OCI-LY3 (cell line): ENCODE measurements around the gene TMEM37.

Source experiments
- H2AFZ ChIP-seq: fragments of 200-600, 300-600 bp; shearing (Covaris generic); 2 replicates; pipeline ENCODE4 v1.6.0; 2014; ENCODE audit warnings: antibody characterized with exemption, low read depth, low read length
- H3K27ac ChIP-seq: fragments of 200-600, 300-600 bp; sonication (generic); 2 replicates; pipeline ENCODE4 v1.5.1; 2014; ENCODE audit warnings: mild to moderate bottlenecking, low read length, moderate library complexity, mixed read lengths
- H3K27me3 ChIP-seq: fragments of 200-600, 300-600 bp; sonication (generic); 2 replicates; pipeline ENCODE4 v1.6.1; 2014; ENCODE audit warnings: low read depth, low read length, mixed read lengths
- H3K36me3 ChIP-seq: fragments of 200-600, 300-600 bp; sonication (generic); replicated peaks from 2 replicates; pipeline ENCODE3; 2014; ENCODE audit warnings: low read depth, low read length, mixed read lengths
- H3K4me1 ChIP-seq: fragments of 300-600, 200-600 bp; sonication (generic); 2 replicates; pipeline ENCODE4 v1.6.1; 2014; ENCODE audit warnings: low read length, mixed read lengths
- H3K4me2 ChIP-seq: fragments of 200-600, 300-600 bp; sonication (generic); 2 replicates; pipeline ENCODE4 v1.6.1; 2014; ENCODE audit warnings: low read length, mixed read lengths
- H3K4me3 ChIP-seq: fragments of 300-600, 200-600 bp; sonication (generic); 2 replicates; pipeline ENCODE4 v1.5.1; 2014; ENCODE audit warnings: antibody characterized with exemption, mild to moderate bottlenecking, low read length, moderate library complexity
- H3K79me2 ChIP-seq: fragments of 300-600, 200-600 bp; shearing (Covaris generic); 2 replicates; pipeline ENCODE4 v1.6.1; 2014; ENCODE audit warnings: mild to moderate bottlenecking, low read length, mixed read lengths
- H3K9ac ChIP-seq: fragments of 300-600, 200-600 bp; shearing (Covaris generic); 2 replicates; pipeline ENCODE4 v1.6.0; 2014; ENCODE audit warnings: mild to moderate bottlenecking, low read length, moderate library complexity
- H3K9me3 ChIP-seq: fragments of 200-600, 300-600 bp; shearing (Covaris generic); 2 replicates; pipeline ENCODE4 v1.6.1; 2014; ENCODE audit warnings: low read length, mixed read lengths; ENCODE audit not compliant: insufficient read depth
- H4K20me1 ChIP-seq: fragments of 200-600, 300-600 bp; sonication (generic); 2 replicates; pipeline ENCODE4 v1.6.1; 2016; ENCODE audit warnings: low read length, mixed read lengths; ENCODE audit not compliant: insufficient read depth
- CTCF ChIP-seq: fragments of 200-600, 300-600 bp; sonication (generic); IDR thresholded peaks from 2 replicates; pipeline ENCODE4 v1.5.1; 2014; ENCODE audit warnings: antibody characterized with exemption, low read length, low read depth
- EZH2phosphoT487 ChIP-seq: fragments of 200-600 bp; shearing (Covaris generic); IDR thresholded peaks from 2 replicates; pipeline ENCODE4 v1.6.1; 2018; ENCODE audit warnings: antibody characterized with exemption, mixed run types, low read depth

The TMEM37 gene

GRCh38 chr2:119442226-119442619 is 10.6 kb downstream of the TMEM37 start:
- H4K20me1 ChIP-seq = no peaks in the 10 kb centered on the region

DNA sequence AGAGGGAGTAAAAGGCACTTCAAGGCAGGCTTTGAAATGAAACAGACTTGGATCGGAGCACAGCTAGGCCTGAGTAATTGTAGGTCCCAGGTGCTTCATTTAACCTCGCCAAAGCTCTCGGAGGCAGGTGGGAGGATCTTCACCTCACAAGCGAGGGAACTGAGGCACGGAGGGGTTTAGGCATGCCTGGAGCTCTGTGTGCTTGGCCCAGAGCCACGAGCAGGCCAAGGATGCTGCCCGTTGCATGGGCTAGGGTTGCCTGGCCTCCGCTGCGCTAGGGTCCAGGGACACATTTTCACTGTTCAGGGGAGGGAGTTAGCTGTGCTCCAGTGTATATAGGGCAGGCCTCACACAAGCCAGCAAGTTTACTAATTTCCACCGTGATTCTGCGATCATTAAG is 11.2 kb downstream of the TMEM37 start:
- Histone ChIP-seq H4K20me1 (no peaks in the 10 kb centered on the region), H3K27ac (no peak overlapping the region), H3K36me3 (no peaks in the 10 kb centered on the region), H3K9me3 (no peaks in the 10 kb centered on the region), H3K27me3 (peaks cover 32% of the 10 kb centered on the region), H3K4me2 (no peak overlapping the region), H2AFZ (no peak overlapping the region), H3K4me3 (no peak overlapping the region), H3K4me1 (no peaks in the 10 kb centered on the region), H3K9ac (no peak overlapping the region), H3K79me2 (no peaks in the 10 kb centered on the region)
- TF ChIP-seq CTCF = no peak
- TF ChIP-seq EZH2phosphoT487 = no peak

More at GRCh38 chr2:119442226-119442619, 10.6 kb downstream of the TMEM37 start:
- H3K27me3 ChIP-seq = peaks cover 34% of the 10 kb centered on the region
- no peaks in the 10 kb centered on the region for H3K79me2 ChIP-seq
- no peak overlapping the region for H3K4me3 ChIP-seq
- H3K4me1 ChIP-seq = no peaks in the 10 kb centered on the region
- H3K36me3 ChIP-seq = no peaks in the 10 kb centered on the region
- no peak overlapping the region for H3K4me2 ChIP-seq
- H2AFZ ChIP-seq = no peak overlapping the region
- TF ChIP-seq EZH2phosphoT487 = no peak
- TF ChIP-seq CTCF = no peak
- no peak overlapping the region for H3K27ac ChIP-seq
- no peak overlapping the region for H3K9ac ChIP-seq
- H3K9me3 ChIP-seq = no peaks in the 10 kb centered on the region

- Histone ChIP-seq H3K4me1 (no peaks in the 10 kb centered on the region), H3K79me2 (no peaks in the 10 kb centered on the region), H3K36me3 (no peaks in the 10 kb centered on the region), H3K4me3 (no peak overlapping the region), H3K27ac (no peak overlapping the region), H3K4me2 (no peak overlapping the region), H2AFZ (no peak overlapping the region), H3K27me3 (peaks cover 18% of the 10 kb centered on the region), H3K9ac (no peak overlapping the region), H3K9me3 (no peaks in the 10 kb centered on the region), H4K20me1 (no peaks in the 10 kb centered on the region)
- TF ChIP-seq EZH2phosphoT487 (no peak), CTCF (no peak)
These were observed 14.4 kb downstream of the TMEM37 start for GRCh38 chr2:119446037-119446436.

GRCh38 chr2:119448427-119449141 is 16.9 kb downstream of the TMEM37 start:
- no peaks in the 10 kb centered on the region for H4K20me1 ChIP-seq
- TF ChIP-seq CTCF = no peak
- TF ChIP-seq EZH2phosphoT487 = no peak
- no peak overlapping the region for H3K9ac ChIP-seq
- no peaks in the 10 kb centered on the region for H3K4me1 ChIP-seq
- H3K27ac ChIP-seq = no peak overlapping the region
- no peaks in the 10 kb centered on the region for H3K9me3 ChIP-seq
- no peak overlapping the region for H3K4me2 ChIP-seq
- H3K4me3 ChIP-seq = no peak overlapping the region
- H3K79me2 ChIP-seq = no peaks in the 10 kb centered on the region
- no peak overlapping the region for H2AFZ ChIP-seq
- H3K36me3 ChIP-seq = no peaks in the 10 kb centered on the region
- H3K27me3 ChIP-seq = peaks cover 18% of the 10 kb centered on the region
